HCT116 (cell line): Measurements from ENCODE around the gene USP9Y. TPM values are rescaled to one million over a fixed set of nuclear protein-coding genes. Genes with fewer than 3 reads are reported as not detected.

Source experiments
- ATAC-seq: fragments of 200-7000 bp; cut with Tn5 transposase; 2 replicates; pipeline ENCODE4 v1.9.1; 2020; ENCODE audit warnings: mild to moderate bottlenecking, moderate library complexity
- BruUV-seq: library from RNA; stranded (reverse); fragments of 400-500 nt; replicated peaks from 2 replicates; lab custom pipeline; 2021; lab: Mats Ljungman, UMichigan
- CTCF ChIA-PET: fragments of 300-600 bp; sonication (Branson Sonifier 250); formaldehyde crosslinking; loops from one replicate; lab custom pipeline; 2021; ENCODE audit warnings: antibody characterized with exemption; lab: Charles Lee
- POLR2A ChIA-PET: fragments of 300-600, 350-600 bp; sonication (Branson Sonifier 250); formaldehyde crosslinking; loops from one replicate; lab custom pipeline; 2021; ENCODE audit warnings: antibody characterized with exemption; lab: Charles Lee
- RAD21 ChIA-PET, 2 experiments: fragments of 300-600 bp; sonication (Branson Sonifier 250); formaldehyde crosslinking; loops; one replicate each; lab custom pipeline; 2023; ENCODE audit warnings: low total read pairs in 2 of 2; ENCODE audit not compliant: uncharacterized antibody in 2 of 2, unreplicated experiment in 2 of 2, low non-redundant PET in 1 of 2; lab: Charles Lee
- DNase-seq: peaks from one replicate; pipeline ENCODE4 v3.0.0-alpha.2; 2010; ENCODE audit warnings: low read depth, low spot score
- H2AFZ ChIP-seq: fragments of 200-600 bp; shearing (Covaris generic), sonication (generic); 2 replicates; pipeline ENCODE4 v1.6.1; 2017; ENCODE audit warnings: low read depth, mixed run types, mixed read lengths, antibody characterized with exemption, low read length; ENCODE audit not compliant: poor library complexity, severe bottlenecking
- H3K27ac ChIP-seq: 2 replicates; pipeline ENCODE4 v1.5.1; 2012; ENCODE audit warnings: low read depth, low read length
- H3K27me3 ChIP-seq: fragments of 200-600 bp; sonication (generic); 2 replicates; pipeline ENCODE4 v1.6.1; 2016; ENCODE audit warnings: mixed run types, low read length, mixed read lengths; ENCODE audit not compliant: insufficient read depth
- H3K36me3 ChIP-seq, 2 experiments: fragments of 200-500 bp in 1 of 2; fragments of 200-600 bp in 1 of 2; sonication (Bioruptor generic) in 1 of 2; sonication (generic) in 1 of 2; 2 replicates each; pipeline versions ENCODE4 v1.5.1 to v1.6.1; 2014 to 2016; ENCODE audit warnings: low read length in 2 of 2, inconsistent platforms in 1 of 2, mixed read lengths in 1 of 2, mixed run types in 1 of 2; ENCODE audit not compliant: insufficient read depth in 2 of 2, control insufficient read depth in 1 of 2
- H3K4me1 ChIP-seq, 2 experiments: fragments of 200-600 bp in 1 of 2; sonication (generic) in 1 of 2; 2 replicates each; pipeline versions ENCODE4 v1.5.1 to v1.6.1; 2012 to 2017; ENCODE audit warnings: low read length in 2 of 2, inconsistent platforms in 1 of 2, mild to moderate bottlenecking in 1 of 2, mixed read lengths in 1 of 2, mixed run types in 1 of 2, moderate library complexity in 1 of 2; ENCODE audit not compliant: insufficient read depth in 2 of 2, control insufficient read depth in 1 of 2
- H3K4me2 ChIP-seq: fragments of 200-600 bp; sonication (generic); 2 replicates; pipeline ENCODE4 v1.6.1; 2017; ENCODE audit warnings: mixed run types, low read length, mixed read lengths
- H3K4me3 ChIP-seq, 2 experiments: fragments of 200-600 bp in 1 of 2; sonication (generic) in 1 of 2; replicated peaks in 1 of 2; 2 replicates each; pipeline ENCODE4 v1.5.1; 2011 to 2016; ENCODE audit warnings: low read length in 2 of 2, control low read depth in 1 of 2, low read depth in 1 of 2, mild to moderate bottlenecking in 1 of 2, mixed read lengths in 1 of 2, mixed run types in 1 of 2
- H3K79me2 ChIP-seq: fragments of 200-600 bp; sonication (generic); 2 replicates; pipeline ENCODE4 v1.6.1; 2017; ENCODE audit warnings: mild to moderate bottlenecking, mixed run types, low read length, moderate library complexity, mixed read lengths; ENCODE audit not compliant: insufficient read depth
- H3K9ac ChIP-seq: fragments of 200-600 bp; sonication (generic); 2 replicates; pipeline ENCODE4 v1.6.1; 2016; ENCODE audit warnings: low read length, mixed read lengths
- H3K9me2 ChIP-seq: fragments of 200-600 bp; sonication (generic), shearing (Covaris generic); 2 replicates; pipeline ENCODE4 v1.6.1; 2017; ENCODE audit warnings: mixed run types, mild to moderate bottlenecking, moderate library complexity; ENCODE audit not compliant: insufficient read depth
- H3K9me3 ChIP-seq, 2 experiments: fragments of 200-500 bp in 1 of 2; fragments of 200-600 bp in 1 of 2; sonication (Bioruptor generic) in 1 of 2; sonication (generic) in 1 of 2; 2 replicates each; pipeline ENCODE4 v1.6.1; 2014 to 2017; ENCODE audit warnings: low read length in 2 of 2, mixed read lengths in 2 of 2, inconsistent platforms in 1 of 2, low read depth in 1 of 2, mild to moderate bottlenecking in 1 of 2, mixed run types in 1 of 2, moderate library complexity in 1 of 2; ENCODE audit not compliant: control insufficient read depth in 1 of 2, insufficient read depth in 1 of 2
- H4K20me1 ChIP-seq: fragments of 200-600 bp; sonication (generic), shearing (Covaris generic); 2 replicates; pipeline ENCODE4 v1.6.1; 2017; ENCODE audit warnings: mixed run types, mild to moderate bottlenecking, moderate library complexity; ENCODE audit not compliant: insufficient read depth
- CEBPB ChIP-seq: IDR thresholded peaks from 2 replicates; pipeline ENCODE4 v1.6.1; 2012; ENCODE audit warnings: low read depth
- CTCF ChIP-seq, 3 experiments: fragments of 200-600 bp in 1 of 3; sonication (generic) in 1 of 3; IDR thresholded peaks in 2 of 3; conservative IDR thresholded peaks in 1 of 3; 2 replicates each; pipeline ENCODE4 v1.5.1; 2012 to 2017; ENCODE audit warnings: low read depth in 2 of 3, low read length in 2 of 3, antibody characterized with exemption in 1 of 3, borderline replicate concordance in 1 of 3, control low read depth in 1 of 3, mild to moderate bottlenecking in 1 of 3, mixed read lengths in 1 of 3, mixed run types in 1 of 3, moderate library complexity in 1 of 3; ENCODE audit not compliant: insufficient read depth in 1 of 3
- ELF1 ChIP-seq: IDR thresholded peaks from 2 replicates; pipeline ENCODE4 v1.6.1; 2012; ENCODE audit warnings: low read depth, borderline replicate concordance
- FOSL1 ChIP-seq: IDR thresholded peaks from 2 replicates; pipeline ENCODE4 v1.6.1; 2012; ENCODE audit warnings: low read depth
- MAX ChIP-seq: IDR thresholded peaks from 2 replicates; pipeline ENCODE4 v1.6.1; 2012
- POLR2AphosphoS5 ChIP-seq: IDR thresholded peaks from 2 replicates; pipeline ENCODE4 v1.6.1; 2011; ENCODE audit warnings: mild to moderate bottlenecking, low read depth, low read length, moderate library complexity
- REST ChIP-seq: IDR thresholded peaks from 2 replicates; pipeline ENCODE4 v1.6.1; 2012; ENCODE audit warnings: low read depth
- SP1 ChIP-seq: IDR thresholded peaks from 2 replicates; pipeline ENCODE4 v1.6.1; 2012; ENCODE audit warnings: low read depth
- SRF ChIP-seq: IDR thresholded peaks from 2 replicates; pipeline ENCODE4 v1.6.1; 2012; ENCODE audit warnings: low read depth
- TCF7L2 ChIP-seq: IDR thresholded peaks from 2 replicates; pipeline ENCODE4 v1.7.0; 2011; ENCODE audit warnings: borderline replicate concordance, inconsistent platforms; ENCODE audit not compliant: insufficient read depth, insufficient read length; ENCODE audit errors: extremely low read depth
- YY1 ChIP-seq: IDR thresholded peaks from 2 replicates; pipeline ENCODE4 v1.6.1; 2011; ENCODE audit warnings: low read length, low read depth, moderate library complexity, mild to moderate bottlenecking; ENCODE audit not compliant: insufficient replicate concordance; ENCODE audit errors: extremely low read depth
- ZFX ChIP-seq: fragments of 450-650 bp; IDR thresholded peaks from 2 replicates; pipeline ENCODE4 v1.6.1; 2017
- intact Hi-C: fragments of 100-400 bp; cut with micrococcal nuclease; formaldehyde crosslinking; loops from 2 replicates; pipeline ENCODE4 v1.10.0; 2022
- total RNA-seq: library from RNA; stranded (reverse); gene quantifications from one replicate; pipeline ENCODE4 v1.2.1, GENCODE V29; 2021; ENCODE audit not compliant: unreplicated experiment

Gene USP9Y
- total RNA-seq, 1 experiment from 2014 or later = 4.4 TPM

- Histone ChIP-seq H3K9me3 (no peaks in the 10 kb centered on the region), H3K9ac (no peak overlapping the region), H4K20me1 (no peaks in the 10 kb centered on the region), H3K36me3 (no peaks in the 10 kb centered on the region), H3K27ac (no peak overlapping the region), H2AFZ (no peak overlapping the region), H3K79me2 (no peaks in the 10 kb centered on the region), H3K4me3 (no peak overlapping the region), H3K4me1 (no peaks in the 10 kb centered on the region), H3K27me3 (no peaks in the 10 kb centered on the region), H3K4me2 (no peak overlapping the region), H3K9me2 (no peaks in the 10 kb centered on the region)
- intact Hi-C loops = no loop called here
- POLR2A ChIA-PET = no interaction called here
- no TSS peak for BruUV-seq
- TF ChIP-seq SP1 (no peak), POLR2AphosphoS5 (no peak), MAX (no peak), SRF (no peak), REST (no peak), TCF7L2 (no peak), ELF1 (no peak), CTCF (IDR thresholded peaks at IDR 0.05 in 2 of 3, conservative IDR thresholded peaks at IDR 0.05 in 1 of 3; ENCODE audit: borderline replicate concordance in 1 of 3, insufficient read depth in 1 of 3, low read depth in 2 of 3, low read length in 2 of 3) (no peak), FOSL1 (no peak), CEBPB (no peak), YY1 (no peak), ZFX (no peak)
- ATAC-seq = no peak
- RAD21 ChIA-PET = no interaction called here
- DNase-seq = no peak
- CTCF ChIA-PET = no interaction called here
These were observed 9.4 kb downstream of the USP9Y start for GRCh38 chrY:12710460-12710859.
